Endothelial cell of umbilical vein (primary cell): ENCODE measurements around the gene ME3. TPM values are rescaled to one million over a fixed set of nuclear protein-coding genes. Genes with fewer than 3 reads are reported as not detected.
"Not testable (repeated sequence)": the region's sequence is repeated elsewhere in the genome, so short reads cannot be mapped to it uniquely, and the experiment has no call there.

Experiments used
- BruUV-seq: library from RNA; stranded (reverse); fragments of 400-500 nt; replicated peaks from 2 replicates; lab custom pipeline; 2021; lab: Mats Ljungman, UMichigan
- CTCF ChIA-PET: fragments of 300-600, 350-600 bp; sonication (Branson Sonifier 250); formaldehyde crosslinking; loops from one replicate; lab custom pipeline; 2021; ENCODE audit warnings: antibody characterized with exemption, inconsistent platforms; lab: Charles Lee
- POLR2A ChIA-PET: fragments of 300-600, 350-600 bp; sonication (Branson Sonifier 250); formaldehyde crosslinking; loops from one replicate; lab custom pipeline; 2021; ENCODE audit warnings: antibody characterized with exemption, inconsistent platforms; lab: Charles Lee
- DNase-seq: peaks from one replicate; pipeline ENCODE4 v3.0.0-alpha.2; 2011; ENCODE audit warnings: low read depth, low spot score
- FAIRE-seq: peaks from 2 replicates; lab custom pipeline; 2011; peaks lifted over from hg19 to GRCh38; lab: Jason Lieb, UNC
- H2AFZ ChIP-seq: 2 replicates; pipeline ENCODE4 v1.6.0; 2012; ENCODE audit warnings: low read depth, low read length, control low read depth, inconsistent platforms
- H3K27ac ChIP-seq: 2 replicates; pipeline ENCODE4 v1.5.1; 2011; ENCODE audit warnings: low read depth, mild to moderate bottlenecking, control low read depth, low read length, moderate library complexity; ENCODE audit not compliant: insufficient read depth
- H3K27me3 ChIP-seq, 2 experiments: 2 replicates each; pipeline versions ENCODE4 v1.6.0 to v1.6.1; 2011; ENCODE audit warnings: low read length in 2 of 2, mixed read lengths in 1 of 2; ENCODE audit not compliant: control insufficient read depth in 2 of 2, insufficient read depth in 2 of 2
- H3K36me3 ChIP-seq, 2 experiments: 2 replicates in 1 of 2; 3 replicates in 1 of 2; pipeline ENCODE4 v1.5.1; 2011; ENCODE audit warnings: low read length in 2 of 2, mild to moderate bottlenecking in 1 of 2, moderate library complexity in 1 of 2; ENCODE audit not compliant: control insufficient read depth in 2 of 2, insufficient read depth in 2 of 2; ENCODE audit errors: extremely low read depth in 1 of 2
- H3K4me1 ChIP-seq: 3 replicates; pipeline ENCODE4 v1.5.1; 2011; ENCODE audit warnings: mild to moderate bottlenecking, low read length; ENCODE audit not compliant: control insufficient read depth, insufficient read depth; ENCODE audit errors: extremely low read depth
- H3K4me2 ChIP-seq: 2 replicates; pipeline ENCODE4 v1.6.1; 2011; ENCODE audit warnings: low read length, control low read depth, mixed read lengths; ENCODE audit not compliant: insufficient read depth
- H3K4me3 ChIP-seq, 3 experiments: fragments of 200-600 bp in 1 of 3; sonication (generic), shearing (Covaris generic) in 1 of 3; replicated peaks in 1 of 3; 2 replicates each; pipeline ENCODE4 v1.5.1; 2011 to 2016; ENCODE audit warnings: control low read depth in 3 of 3, low read length in 3 of 3, mild to moderate bottlenecking in 2 of 3, inconsistent platforms in 1 of 3, low read depth in 1 of 3, moderate library complexity in 1 of 3; ENCODE audit not compliant: insufficient read depth in 1 of 3
- H3K79me2 ChIP-seq: 2 replicates; pipeline ENCODE4 v1.6.0; 2012; ENCODE audit warnings: low read length, inconsistent platforms; ENCODE audit not compliant: control insufficient read depth, insufficient read depth
- H3K9ac ChIP-seq: replicated peaks from 2 replicates; pipeline ENCODE3; 2011; ENCODE audit warnings: low read length, control low read depth; ENCODE audit not compliant: insufficient read depth; ENCODE audit errors: extremely low read depth
- H3K9me1 ChIP-seq: replicated peaks from 3 replicates; pipeline ENCODE4 v1.6.0; 2011; ENCODE audit warnings: mild to moderate bottlenecking, low read length; ENCODE audit not compliant: control insufficient read depth, insufficient read depth; ENCODE audit errors: extremely low read depth
- H3K9me3 ChIP-seq: replicated peaks from 2 replicates; pipeline ENCODE4 v1.5.1; 2012; ENCODE audit warnings: low read length, inconsistent platforms; ENCODE audit not compliant: control insufficient read depth, insufficient read depth
- H4K20me1 ChIP-seq: replicated peaks from 2 replicates; pipeline ENCODE3; 2011; ENCODE audit warnings: mild to moderate bottlenecking, low read length; ENCODE audit not compliant: control insufficient read depth, insufficient read depth; ENCODE audit errors: extremely low read depth
- EZH2 ChIP-seq: IDR thresholded peaks from 2 replicates; pipeline ENCODE4 v1.6.1; 2012; ENCODE audit warnings: borderline replicate concordance, low read depth, mild to moderate bottlenecking, moderate library complexity, low read length, inconsistent platforms; ENCODE audit not compliant: severe bottlenecking
- FOS ChIP-seq: IDR thresholded peaks from 2 replicates; pipeline ENCODE4 v1.6.1; 2011; ENCODE audit warnings: mild to moderate bottlenecking, low read length, moderate library complexity, borderline replicate concordance; ENCODE audit not compliant: insufficient read depth
- GATA2 ChIP-seq: IDR thresholded peaks from 2 replicates; pipeline ENCODE4 v1.7.0; 2011; ENCODE audit warnings: low read depth, mild to moderate bottlenecking, moderate library complexity, mixed read lengths, low read length; ENCODE audit not compliant: insufficient read length, insufficient read depth
- JUN ChIP-seq: IDR thresholded peaks from 2 replicates; pipeline ENCODE4 v1.6.1; 2011; ENCODE audit warnings: borderline replicate concordance, low read depth; ENCODE audit not compliant: insufficient read length, insufficient read depth
- MYC ChIP-seq: IDR thresholded peaks from one replicate; pipeline ENCODE4 v1.6.1; 2011; ENCODE audit warnings: mild to moderate bottlenecking, low read depth, low read length
- POLR2A ChIP-seq: IDR thresholded peaks from 2 replicates; pipeline ENCODE4 v1.6.1; 2012; ENCODE audit warnings: low read depth, mild to moderate bottlenecking, control low read depth, low read length
- POLR2AphosphoS5 ChIP-seq: IDR thresholded peaks from 2 replicates; pipeline ENCODE4 v1.6.1; 2012; ENCODE audit warnings: low read depth, mild to moderate bottlenecking, control low read depth, low read length, moderate library complexity; ENCODE audit not compliant: insufficient read depth
- dilution Hi-C: fragments of 300-500 bp; cut with MboI; formaldehyde crosslinking; loops from one replicate; pipeline ENCODE4 v1.15.0; 2019; ENCODE audit warnings: low sequenced_read_pairs; ENCODE audit not compliant: extremely low pct_ligation_motif_present
- intact Hi-C: fragments of 100-400 bp; cut with micrococcal nuclease; formaldehyde crosslinking; loops from one replicate; pipeline ENCODE4 v1.10.0; 2022
- polyA plus RNA-seq, 4 experiments: library from polyadenylated mRNA; depleted of rRNA in 3 of 4; stranded (reverse) in 3 of 4; unstranded in 1 of 4; fragments of >200 nt; gene quantifications; 2 replicates each; pipeline versions ENCODE4 v1.2.1 to v1.2.3, GENCODE V29; 2011 to 2012; ENCODE audit warnings: missing spikeins in 1 of 4
- total RNA-seq: library from RNA; stranded (reverse); gene quantifications from 2 replicates; pipeline ENCODE4 v1.2.3, GENCODE V29; 2021
- TF ChIP-seq, protein P1 (sequence below), 2 donors: IDR thresholded peaks; 1 replicate in 1 of 2; 2 replicates in 1 of 2; pipeline ENCODE4 v1.5.1; 2011; ENCODE audit warnings: low read length in 2 of 2, mild to moderate bottlenecking in 2 of 2, moderate library complexity in 2 of 2, control low read depth in 1 of 2, inconsistent platforms in 1 of 2, low read depth in 1 of 2; ENCODE audit not compliant: insufficient read depth in 1 of 2; ENCODE audit errors: extremely low read depth in 1 of 2
- TF ChIP-seq, protein P2 (sequence below): IDR thresholded peaks from 2 replicates; pipeline ENCODE4 v1.6.1; 2011; ENCODE audit not compliant: insufficient read depth, insufficient read length

Gene ME3
- total and polyA plus RNA-seq, 2 donors (not counting 3 experiments of a cell fraction or from before 2014, with no cell fraction given): 26.9 to 30.4 TPM

DNA sequence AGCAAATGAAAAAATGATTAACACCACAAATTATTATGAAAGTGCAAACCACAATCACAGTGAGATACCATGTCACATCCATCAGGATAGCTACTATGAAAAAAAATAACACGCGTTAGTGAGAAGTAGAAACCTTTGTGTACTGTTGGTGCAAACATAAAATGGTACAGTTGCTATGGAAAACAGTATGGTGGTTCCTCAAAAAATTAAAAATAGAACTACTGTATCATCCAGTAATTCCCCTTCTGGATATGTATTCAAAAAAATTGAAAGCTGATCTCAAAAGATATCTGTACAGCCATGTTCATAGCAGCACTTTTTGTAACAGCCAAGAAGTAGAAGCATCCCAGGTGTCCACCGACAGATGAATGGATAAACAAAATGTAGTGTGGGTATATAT, 254.3 kb downstream of the ME3 start:
- dilution Hi-C loops: no loop called here
- H3K9me1 ChIP-seq: no peaks in the 10 kb centered on the region
- no peak overlapping the region for H3K9ac ChIP-seq
- H3K27me3 ChIP-seq: no peaks in the 10 kb centered on the region
- FAIRE-seq (no peak), DNase-seq (no peak)
- no peak overlapping the region for H2AFZ ChIP-seq
- H3K36me3 ChIP-seq: no peaks in the 10 kb centered on the region
- no peaks in the 10 kb centered on the region for H3K79me2 ChIP-seq
- BruUV-seq: no TSS peak
- TF ChIP-seq GATA2 (no peak), MYC (no peak), POLR2AphosphoS5 (no peak), EZH2 (no peak), FOS (no peak), POLR2A (no peak), JUN (no peak)
- TF ChIP-seq, protein P1, sequence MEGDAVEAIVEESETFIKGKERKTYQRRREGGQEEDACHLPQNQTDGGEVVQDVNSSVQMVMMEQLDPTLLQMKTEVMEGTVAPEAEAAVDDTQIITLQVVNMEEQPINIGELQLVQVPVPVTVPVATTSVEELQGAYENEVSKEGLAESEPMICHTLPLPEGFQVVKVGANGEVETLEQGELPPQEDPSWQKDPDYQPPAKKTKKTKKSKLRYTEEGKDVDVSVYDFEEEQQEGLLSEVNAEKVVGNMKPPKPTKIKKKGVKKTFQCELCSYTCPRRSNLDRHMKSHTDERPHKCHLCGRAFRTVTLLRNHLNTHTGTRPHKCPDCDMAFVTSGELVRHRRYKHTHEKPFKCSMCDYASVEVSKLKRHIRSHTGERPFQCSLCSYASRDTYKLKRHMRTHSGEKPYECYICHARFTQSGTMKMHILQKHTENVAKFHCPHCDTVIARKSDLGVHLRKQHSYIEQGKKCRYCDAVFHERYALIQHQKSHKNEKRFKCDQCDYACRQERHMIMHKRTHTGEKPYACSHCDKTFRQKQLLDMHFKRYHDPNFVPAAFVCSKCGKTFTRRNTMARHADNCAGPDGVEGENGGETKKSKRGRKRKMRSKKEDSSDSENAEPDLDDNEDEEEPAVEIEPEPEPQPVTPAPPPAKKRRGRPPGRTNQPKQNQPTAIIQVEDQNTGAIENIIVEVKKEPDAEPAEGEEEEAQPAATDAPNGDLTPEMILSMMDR (IDR thresholded peaks at IDR 0.05; ENCODE audit: extremely low read depth in 1 of 2, insufficient read depth in 1 of 2, low read depth in 1 of 2, low read length in 2 of 2): no peak
- TF ChIP-seq, protein P2, sequence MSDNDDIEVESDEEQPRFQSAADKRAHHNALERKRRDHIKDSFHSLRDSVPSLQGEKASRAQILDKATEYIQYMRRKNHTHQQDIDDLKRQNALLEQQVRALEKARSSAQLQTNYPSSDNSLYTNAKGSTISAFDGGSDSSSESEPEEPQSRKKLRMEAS: no peak
- no peaks in the 10 kb centered on the region for H3K4me1 ChIP-seq
- ChIA-PET POLR2A (no interaction called here), CTCF (interaction anchor here (1.2 to 3.3 kb wide), 5 partner anchors 10 to 376 kb away, joined by 3 to 97 read pairs (median 4); no protein-coding TSS in a partner anchor)
- H3K4me2 ChIP-seq: no peak overlapping the region
- no peaks in the 10 kb centered on the region for H4K20me1 ChIP-seq
- intact Hi-C loops: loop anchor here (5.0 to 10.0 kb wide), 2 partner anchors 121 to 563 kb away; partner anchors contain the start of gene CCDC83
- H3K4me3 ChIP-seq: no peak overlapping the region
- H3K9me3 ChIP-seq: no peaks in the 10 kb centered on the region
- H3K27ac ChIP-seq: no peak overlapping the region

DNA sequence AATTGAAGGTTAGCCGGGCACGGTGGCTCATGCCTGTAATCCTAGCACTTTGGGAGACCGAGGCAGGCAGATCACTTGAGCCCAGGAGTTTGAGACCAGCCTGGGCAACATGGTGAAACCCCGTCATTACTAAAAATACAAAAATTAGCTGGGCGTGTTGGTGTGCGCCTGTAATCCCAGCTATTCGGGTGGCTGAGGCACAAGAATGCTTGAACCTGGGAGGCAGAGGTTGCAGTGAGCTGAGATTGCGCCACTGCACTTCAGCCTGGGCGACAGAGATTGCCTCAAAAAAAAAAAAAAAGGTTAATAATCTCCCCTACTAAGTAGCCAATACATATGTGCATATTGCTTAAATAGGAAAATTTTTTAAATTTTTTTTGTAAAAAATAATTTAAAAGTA, 255.5 kb downstream of the ME3 start:
- H3K79me2 ChIP-seq, H2AFZ ChIP-seq, H3K27me3 ChIP-seq, H3K4me2 ChIP-seq, dilution Hi-C loops, H3K36me3 ChIP-seq, H3K9ac ChIP-seq, H3K4me3 ChIP-seq, DNase-seq, H4K20me1 ChIP-seq, POLR2A ChIA-PET, H3K9me3 ChIP-seq, H3K27ac ChIP-seq, BruUV-seq, FAIRE-seq, H3K9me1 ChIP-seq, H3K4me1 ChIP-seq: not testable (repeated sequence)
- CTCF ChIA-PET: interaction anchor here (7.1 kb wide), 1 partner anchor 56 kb away, joined by 50 read pairs; no protein-coding TSS in a partner anchor
- intact Hi-C loops: loop anchor here (5.0 to 10.0 kb wide), 2 partner anchors 120 to 562 kb away; partner anchors contain the start of gene CCDC83
